Measurements from ENCODE around the gene RRAGA. TPM values are rescaled to one million over a fixed set of nuclear protein-coding genes. Genes with fewer than 3 reads are reported as not detected.
"Not testable (repeated sequence)": the region's sequence is repeated elsewhere in the genome, so short reads cannot be mapped to it uniquely, and the experiment has no call there.

Gene RRAGA
- total RNA-seq, 1 experiment from 2014 or later: 56.4 TPM

DNA sequence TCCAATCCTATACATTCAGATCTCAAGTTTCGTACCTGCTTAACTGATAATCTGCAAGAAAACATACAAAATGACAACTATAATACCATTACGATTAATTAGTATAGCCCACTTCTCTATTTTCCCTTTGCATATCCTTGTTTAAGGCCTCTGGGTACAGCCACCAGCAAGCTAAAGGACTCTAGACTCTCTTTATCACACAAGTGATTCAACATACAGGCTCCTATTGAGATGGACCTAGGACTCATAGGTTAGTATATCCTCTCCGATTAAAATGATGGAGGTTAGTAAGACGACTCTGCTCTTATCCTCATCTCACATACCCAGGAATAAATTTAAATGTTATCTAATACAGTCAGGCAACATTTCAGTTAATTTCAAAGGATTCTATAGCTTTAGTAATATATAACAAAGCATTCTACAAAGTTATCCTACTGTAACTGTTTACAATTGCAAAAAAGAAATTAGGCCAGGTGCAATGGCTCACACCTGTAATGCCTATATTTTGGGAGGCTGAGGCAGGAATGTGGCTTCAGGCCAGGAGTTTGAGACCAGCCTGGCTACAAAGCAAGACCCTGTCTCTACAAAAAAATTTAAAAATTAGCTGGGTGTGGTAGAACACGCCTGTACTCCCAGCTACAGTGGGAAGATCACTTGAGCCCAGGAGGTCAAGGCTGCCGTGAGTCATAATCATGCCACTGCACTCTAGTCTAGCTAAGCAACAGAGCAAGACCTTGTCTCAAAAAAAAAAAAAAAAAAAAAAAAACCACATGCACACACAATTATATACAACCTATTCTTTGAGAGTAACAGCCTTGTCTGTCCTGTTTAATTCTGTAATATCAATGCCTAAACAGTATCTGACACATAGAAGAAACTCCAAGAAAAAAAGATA, 38.1 kb downstream of the RRAGA start:
- H2AFZ ChIP-seq (ENCODE audit: low read length): no peak overlapping the region
- no peaks in the 10 kb centered on the region for H3K23me2 ChIP-seq (ENCODE audit: insufficient read length, low read depth, low read length, poor library complexity, severe bottlenecking)
- Mint-ChIP-seq H3K36me3 (ENCODE audit: insufficient read depth in 1 of 3, low read depth in 3 of 3) (peaks cover 25 to 80% (median 64%) of the 10 kb centered on the region in 3 experiments; a peak in 6 of 7 replicates), H3K27ac (peak overlapping the region in 1 of 3 experiments; percentile 76; a peak in 2 of 7 replicates), H3K4me1 (no peaks in the 10 kb centered on the region), H3K4me3 (no peak overlapping the region), H3K9me3 (no peaks in the 10 kb centered on the region), H3K27me3 (ENCODE audit: low read depth) (no peaks in the 10 kb centered on the region)
- H3K18ac ChIP-seq (ENCODE audit: insufficient read length, low read depth, low read length): no peak overlapping the region
- H3K79me2 ChIP-seq (ENCODE audit: insufficient read depth, low read length): no peaks in the 10 kb centered on the region
- H4K8ac ChIP-seq (replicated peaks; ENCODE audit: insufficient read length, low read depth, low read length): no peak overlapping the region
- no peak overlapping the region for H2BK12ac ChIP-seq (ENCODE audit: insufficient read length, low read depth, low read length)
- no peak overlapping the region for H3K4ac ChIP-seq (ENCODE audit: low read depth, low read length)
- no peak overlapping the region for H3K23ac ChIP-seq (ENCODE audit: insufficient read length, low read depth, low read length)
- no peak overlapping the region for H3K56ac ChIP-seq (ENCODE audit: insufficient read length, low read depth, low read length)
- no peak overlapping the region for H3T11ph ChIP-seq (ENCODE audit: low read length)
- no peak overlapping the region for H2BK120ac ChIP-seq (ENCODE audit: low read depth, low read length, poor library complexity, severe bottlenecking)
- whole genome bisulfite sequencing (ENCODE audit: extremely low coverage, insufficient read length, low lambda C conversion rate): no CpG with 5 or more reads among the region's 6 CpGs
- no peak overlapping the region for H4K5ac ChIP-seq (ENCODE audit: insufficient read length, low read depth, low read length)
- no peak overlapping the region for H2AK5ac ChIP-seq (ENCODE audit: insufficient read length, low read length)
- H4K91ac ChIP-seq (ENCODE audit: insufficient read length, low read depth, low read length): no peak overlapping the region
- no peaks in the 10 kb centered on the region for H3K79me1 ChIP-seq (ENCODE audit: insufficient read depth, low read depth, low read length, poor library complexity, severe bottlenecking)
- no peak for DNase-seq
- no peaks in the 10 kb centered on the region for H3K4me1 ChIP-seq (ENCODE audit: insufficient read depth, low read length)
- H3K9ac ChIP-seq (ENCODE audit: extremely low read depth, insufficient read length, low read length): no peak overlapping the region
- H4K20me1 ChIP-seq (ENCODE audit: control insufficient read depth, insufficient read depth, insufficient read length): no peaks in the 10 kb centered on the region
- no peak overlapping the region for H2BK5ac ChIP-seq (ENCODE audit: insufficient read length, low read length)
- no peak overlapping the region for H3K14ac ChIP-seq (ENCODE audit: insufficient read depth, low read length)
- H3K27me3 ChIP-seq (ENCODE audit: insufficient read depth, low read length): no peaks in the 10 kb centered on the region
- H3K27ac ChIP-seq (ENCODE audit: insufficient read length, low read depth, low read length): no peak overlapping the region
- no peak overlapping the region for H2BK15ac ChIP-seq (ENCODE audit: low read depth, low read length)
- no peak overlapping the region for H3K4me2 ChIP-seq (ENCODE audit: insufficient read depth, insufficient read length, low read length)
- TF ChIP-seq, protein P1, sequence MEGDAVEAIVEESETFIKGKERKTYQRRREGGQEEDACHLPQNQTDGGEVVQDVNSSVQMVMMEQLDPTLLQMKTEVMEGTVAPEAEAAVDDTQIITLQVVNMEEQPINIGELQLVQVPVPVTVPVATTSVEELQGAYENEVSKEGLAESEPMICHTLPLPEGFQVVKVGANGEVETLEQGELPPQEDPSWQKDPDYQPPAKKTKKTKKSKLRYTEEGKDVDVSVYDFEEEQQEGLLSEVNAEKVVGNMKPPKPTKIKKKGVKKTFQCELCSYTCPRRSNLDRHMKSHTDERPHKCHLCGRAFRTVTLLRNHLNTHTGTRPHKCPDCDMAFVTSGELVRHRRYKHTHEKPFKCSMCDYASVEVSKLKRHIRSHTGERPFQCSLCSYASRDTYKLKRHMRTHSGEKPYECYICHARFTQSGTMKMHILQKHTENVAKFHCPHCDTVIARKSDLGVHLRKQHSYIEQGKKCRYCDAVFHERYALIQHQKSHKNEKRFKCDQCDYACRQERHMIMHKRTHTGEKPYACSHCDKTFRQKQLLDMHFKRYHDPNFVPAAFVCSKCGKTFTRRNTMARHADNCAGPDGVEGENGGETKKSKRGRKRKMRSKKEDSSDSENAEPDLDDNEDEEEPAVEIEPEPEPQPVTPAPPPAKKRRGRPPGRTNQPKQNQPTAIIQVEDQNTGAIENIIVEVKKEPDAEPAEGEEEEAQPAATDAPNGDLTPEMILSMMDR (conservative IDR thresholded peaks at IDR 0.05): no peak
- no peak overlapping the region for H2BK20ac ChIP-seq (ENCODE audit: low read depth, low read length, poor library complexity, severe bottlenecking)
- no peaks in the 10 kb centered on the region for H3K9me3 ChIP-seq (ENCODE audit: control insufficient read depth, low read depth, low read length)

DNA sequence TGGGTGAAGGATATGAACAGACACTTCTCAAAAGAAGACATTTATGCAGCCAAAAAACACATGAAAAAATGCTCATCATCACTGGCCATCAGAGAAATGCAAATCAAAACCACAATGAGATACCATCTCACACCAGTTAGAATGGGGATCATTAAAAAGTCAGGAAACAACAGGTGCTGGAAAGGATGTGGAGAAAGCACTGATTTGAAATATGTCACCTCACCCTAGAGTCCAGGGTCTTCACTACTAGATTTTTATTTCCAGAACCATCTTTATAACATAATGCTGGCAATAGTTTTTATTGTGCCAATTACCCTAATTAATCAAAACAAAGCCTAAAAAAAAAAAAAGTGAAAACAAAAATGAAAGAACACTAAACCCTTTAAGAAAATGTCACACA, 48.2 kb downstream of the RRAGA start:
- not testable (repeated sequence) for H3K18ac ChIP-seq (ENCODE audit: insufficient read length, low read depth, low read length); H3K4me3 Mint-ChIP-seq; H2AFZ ChIP-seq (ENCODE audit: low read length); H2BK15ac ChIP-seq (ENCODE audit: low read depth, low read length); H3K56ac ChIP-seq (ENCODE audit: insufficient read length, low read depth, low read length); H3K27ac ChIP-seq (ENCODE audit: insufficient read length, low read depth, low read length); H3K23me2 ChIP-seq (ENCODE audit: insufficient read length, low read depth, low read length, poor library complexity, severe bottlenecking); H2BK20ac ChIP-seq (ENCODE audit: low read depth, low read length, poor library complexity, severe bottlenecking); H2BK120ac ChIP-seq (ENCODE audit: low read depth, low read length, poor library complexity, severe bottlenecking); H4K8ac ChIP-seq (replicated peaks; ENCODE audit: insufficient read length, low read depth, low read length); H2AK5ac ChIP-seq (ENCODE audit: insufficient read length, low read length); H2BK12ac ChIP-seq (ENCODE audit: insufficient read length, low read depth, low read length); H3K27me3 ChIP-seq (ENCODE audit: insufficient read depth, low read length); H3K9me3 ChIP-seq (ENCODE audit: control insufficient read depth, low read depth, low read length); DNase-seq; H3K4me2 ChIP-seq (ENCODE audit: insufficient read depth, insufficient read length, low read length); H3K4me1 ChIP-seq (ENCODE audit: insufficient read depth, low read length); H3K9ac ChIP-seq (ENCODE audit: extremely low read depth, insufficient read length, low read length); H3T11ph ChIP-seq (ENCODE audit: low read length); H4K20me1 ChIP-seq (ENCODE audit: control insufficient read depth, insufficient read depth, insufficient read length); H4K91ac ChIP-seq (ENCODE audit: insufficient read length, low read depth, low read length); H3K4ac ChIP-seq (ENCODE audit: low read depth, low read length); H3K27ac Mint-ChIP-seq; H3K9me3 Mint-ChIP-seq; H3K23ac ChIP-seq (ENCODE audit: insufficient read length, low read depth, low read length); H2BK5ac ChIP-seq (ENCODE audit: insufficient read length, low read length); H3K27me3 Mint-ChIP-seq (ENCODE audit: low read depth); H3K14ac ChIP-seq (ENCODE audit: insufficient read depth, low read length); H4K5ac ChIP-seq (ENCODE audit: insufficient read length, low read depth, low read length)
- Histone ChIP-seq H3K79me2 (ENCODE audit: insufficient read depth, low read length) (peaks cover 18% of the 10 kb centered on the region; the same call in 1 of the 2 replicates), H3K79me1 (ENCODE audit: insufficient read depth, low read depth, low read length, poor library complexity, severe bottlenecking) (peaks cover 10% of the 10 kb centered on the region)
- H3K4me1 Mint-ChIP-seq: peaks cover 13 to 16% of the 10 kb centered on the region in 2 experiments
- H3K36me3 Mint-ChIP-seq (ENCODE audit: insufficient read depth in 1 of 3, low read depth in 3 of 3): peaks cover 18 to 56% (median 44%) of the 10 kb centered on the region in 3 experiments; a peak in 6 of 7 replicates

All from H9 (cell line).